Ovary (tissue), 3 donors: ENCODE results near the gene PWP2.
"Not testable (repeated sequence)": the region's sequence is repeated elsewhere in the genome, so short reads cannot be mapped to it uniquely, and the experiment has no call there.

Experiments used
- CTCF ChIP-seq, 3 donors: fragments of 450-650 bp in 2 of 3; fragments of 200-600 bp in 1 of 3; IDR thresholded peaks; one replicate each; pipeline versions ENCODE4 v1.5.1 to v1.8.0; 2016 to 2022; ENCODE audit warnings: antibody characterized with exemption in 3 of 3, mild to moderate bottlenecking in 1 of 3
- EP300 ChIP-seq: sonication (generic); formaldehyde crosslinking; IDR thresholded peaks from one replicate; pipeline ENCODE4 v1.6.1; 2017; ENCODE audit warnings: antibody characterized with exemption
- donor health status: DM: no; HTN: no; CAD: no.

- not testable (repeated sequence) for TF ChIP-seq CTCF (IDR thresholded peaks at IDR 0.05); EP300
Measured at GRCh38 chr21:44165933-44166332, 58.7 kb downstream of the PWP2 start.
